PC-3 (cell line): ENCODE data around the gene RXRB.

ENCODE experiments used
- CTCF ChIP-seq: fragments of 300-600 bp; sonication (generic); conservative IDR thresholded peaks from 2 replicates; pipeline ENCODE4 v1.5.1; 2017; ENCODE audit warnings: antibody characterized with exemption, low read depth, mild to moderate bottlenecking, low read length
- EZH2 ChIP-seq: fragments of 300-600 bp; sonication (generic); IDR thresholded peaks from one replicate; pipeline ENCODE4 v1.6.1; 2017; ENCODE audit warnings: antibody characterized with exemption, mild to moderate bottlenecking, low read length; ENCODE audit not compliant: unreplicated experiment
- EZH2phosphoT487 ChIP-seq: fragments of 300-600 bp; sonication (generic); IDR thresholded peaks from 2 replicates; pipeline ENCODE4 v1.6.1; 2018; ENCODE audit warnings: mild to moderate bottlenecking, antibody characterized with exemption, low read length, borderline replicate concordance

- no peak for TF ChIP-seq CTCF
- TF ChIP-seq EZH2, result no peak
- TF ChIP-seq EZH2phosphoT487, result no peak
Measured at GRCh38 chr6:33203443-33204164, 3.1 kb upstream of the RXRB start.
